Gastroesophageal sphincter (tissue), 3 donors: Measurements from ENCODE around the gene CCT6B.

Experiments
- POLR2AphosphoS5 ChIP-seq: sonication (generic); formaldehyde crosslinking; IDR thresholded peaks from one replicate; pipeline ENCODE4 v1.6.1; 2017; ENCODE audit warnings: antibody characterized with exemption
- TF ChIP-seq, protein P1 (sequence below), 4 experiments: fragments of 200-600 bp in 2 of 4; fragments of 450-650 bp in 2 of 4; sonication (generic) in 1 of 4; IDR thresholded peaks; one replicate each; pipeline ENCODE4 v1.5.1; 2017 to 2019; ENCODE audit warnings: antibody characterized with exemption in 4 of 4, mild to moderate bottlenecking in 2 of 4, moderate library complexity in 2 of 4

- no peak for TF ChIP-seq POLR2AphosphoS5
- TF ChIP-seq, protein P1, sequence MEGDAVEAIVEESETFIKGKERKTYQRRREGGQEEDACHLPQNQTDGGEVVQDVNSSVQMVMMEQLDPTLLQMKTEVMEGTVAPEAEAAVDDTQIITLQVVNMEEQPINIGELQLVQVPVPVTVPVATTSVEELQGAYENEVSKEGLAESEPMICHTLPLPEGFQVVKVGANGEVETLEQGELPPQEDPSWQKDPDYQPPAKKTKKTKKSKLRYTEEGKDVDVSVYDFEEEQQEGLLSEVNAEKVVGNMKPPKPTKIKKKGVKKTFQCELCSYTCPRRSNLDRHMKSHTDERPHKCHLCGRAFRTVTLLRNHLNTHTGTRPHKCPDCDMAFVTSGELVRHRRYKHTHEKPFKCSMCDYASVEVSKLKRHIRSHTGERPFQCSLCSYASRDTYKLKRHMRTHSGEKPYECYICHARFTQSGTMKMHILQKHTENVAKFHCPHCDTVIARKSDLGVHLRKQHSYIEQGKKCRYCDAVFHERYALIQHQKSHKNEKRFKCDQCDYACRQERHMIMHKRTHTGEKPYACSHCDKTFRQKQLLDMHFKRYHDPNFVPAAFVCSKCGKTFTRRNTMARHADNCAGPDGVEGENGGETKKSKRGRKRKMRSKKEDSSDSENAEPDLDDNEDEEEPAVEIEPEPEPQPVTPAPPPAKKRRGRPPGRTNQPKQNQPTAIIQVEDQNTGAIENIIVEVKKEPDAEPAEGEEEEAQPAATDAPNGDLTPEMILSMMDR (IDR thresholded peaks at IDR 0.05): no peak
Measured at GRCh38 chr17:34979153-34979552, 17.9 kb upstream of the CCT6B start.
